ENCODE data around the gene PDCD1.
A peak's percentile ranks its signal among the peaks of the same experiment; 100 is the strongest.
"Not testable (repeated sequence)": the region's sequence is repeated elsewhere in the genome, so short reads cannot be mapped to it uniquely, and the experiment has no call there.

PDCD1 gene

GRCh38 chr2:241834527-241835210 lies 24.0 kb downstream of the PDCD1 start:
- H3K27ac ChIP-seq = no peak overlapping the region
- TF ChIP-seq ZFX (IDR thresholded peaks at IDR 0.05; ENCODE audit: borderline replicate concordance) (no peak), CTCF (IDR thresholded peaks at IDR 0.05) (no peak)

- H3K27ac ChIP-seq = peak overlapping the region; percentile 34
Measured at GRCh38 chr2:241833756-241834526, 24.8 kb downstream of the PDCD1 start.

- peak overlapping the region; percentile 34 for H3K27ac ChIP-seq
Measured at GRCh38 chr2:241833101-241833663, 25.5 kb downstream of the PDCD1 start.

GRCh38 chr2:241827394-241827793 lies 31.3 kb downstream of the PDCD1 start:
- H3K27ac ChIP-seq = no peak overlapping the region
- TF ChIP-seq CTCF (IDR thresholded peaks at IDR 0.05) (no peak), ZFX (IDR thresholded peaks at IDR 0.05; ENCODE audit: borderline replicate concordance) (no peak)

More at GRCh38 chr2:241833101-241833663, 25.5 kb downstream of the PDCD1 start:
- TF ChIP-seq ZFX (IDR thresholded peaks at IDR 0.05; ENCODE audit: borderline replicate concordance) (no peak), CTCF (IDR thresholded peaks at IDR 0.05) (no peak)

GRCh38 chr2:241823531-241824437 lies 34.9 kb downstream of the PDCD1 start:
- H3K27ac ChIP-seq = not testable (repeated sequence)

- no peak for TF ChIP-seq CTCF (IDR thresholded peaks at IDR 0.05)
- no peak for TF ChIP-seq ZFX (IDR thresholded peaks at IDR 0.05; ENCODE audit: borderline replicate concordance)
- H3K27ac ChIP-seq = no peak overlapping the region
Measured at GRCh38 chr2:241822264-241822623, 36.5 kb downstream of the PDCD1 start.

GRCh38 chr2:241821460-241822263 lies 37.0 kb downstream of the PDCD1 start:
- H3K27ac ChIP-seq = no peak overlapping the region
- no peak for TF ChIP-seq CTCF (IDR thresholded peaks at IDR 0.05)
- no peak for TF ChIP-seq ZFX (IDR thresholded peaks at IDR 0.05; ENCODE audit: borderline replicate concordance)
